Mesodermal cell (in vitro differentiated cells): ENCODE measurements around the gene RAPGEF4.

ENCODE experiments used
- H3K27ac ChIP-seq: 2 replicates; pipeline ENCODE4 v1.7.0; 2013; ENCODE audit warnings: mild to moderate bottlenecking, low read depth, low read length, moderate library complexity; ENCODE audit not compliant: severe bottlenecking
- H3K36me3 ChIP-seq: 2 replicates; pipeline ENCODE4 v1.7.1; 2013; ENCODE audit warnings: mild to moderate bottlenecking, low read length, moderate library complexity; ENCODE audit not compliant: control insufficient read depth, insufficient read depth
- H3K4me1 ChIP-seq: one replicate; pipeline ENCODE4 v1.7.1; 2013; ENCODE audit warnings: mild to moderate bottlenecking, low read length; ENCODE audit not compliant: insufficient read depth, control insufficient read depth, poor library complexity, severe bottlenecking
- H3K4me3 ChIP-seq: 2 replicates; pipeline ENCODE4 v1.7.0; 2013; ENCODE audit warnings: low read length, control low read depth, mild to moderate bottlenecking; ENCODE audit not compliant: insufficient read depth, poor library complexity, severe bottlenecking; ENCODE audit errors: extremely low read depth
- H3K9me3 ChIP-seq: 2 replicates; pipeline ENCODE4 v1.7.1; 2013; ENCODE audit warnings: mild to moderate bottlenecking, low read length, moderate library complexity; ENCODE audit not compliant: control insufficient read depth
- WGBS, 2 experiments: methylation state at CpG; one replicate each; pipeline ENCODE4 v1.1.5; 2013; ENCODE audit warnings: missing lambda C conversion rate in 2 of 2; ENCODE audit not compliant: insufficient coverage in 2 of 2; 5-methylcytosine and 5-hydroxymethylcytosine counted together

Gene RAPGEF4

GRCh38 chr2:172999641-173000386 is 264.2 kb downstream of the RAPGEF4 start:
- H3K4me1 ChIP-seq, result peaks cover 22% of the 10 kb centered on the region
- no peak overlapping the region for H3K27ac ChIP-seq
- H3K4me3 ChIP-seq, result no peak overlapping the region
- H3K9me3 ChIP-seq, result no peaks in the 10 kb centered on the region
- H3K36me3 ChIP-seq, result no peaks in the 10 kb centered on the region
- 93 to 94% methylated on average over 2 to 3 of the region's 4 CpGs for WGBS, 2 experiments

- no peak overlapping the region for H3K4me3 ChIP-seq
- no peaks in the 10 kb centered on the region for H3K9me3 ChIP-seq
- WGBS, 2 experiments, result 87 to 90% methylated on average over 2 to 3 of the region's 7 CpGs
- H3K4me1 ChIP-seq, result peaks cover 11% of the 10 kb centered on the region
- H3K36me3 ChIP-seq, result no peaks in the 10 kb centered on the region
- H3K27ac ChIP-seq, result no peak overlapping the region
Observed at GRCh38 chr2:173001664-173002604, 266.3 kb downstream of the RAPGEF4 start.

- Histone ChIP-seq H3K36me3 (no peaks in the 10 kb centered on the region), H3K9me3 (no peaks in the 10 kb centered on the region), H3K4me1 (peaks cover 11% of the 10 kb centered on the region), H3K27ac (no peak overlapping the region), H3K4me3 (no peak overlapping the region)
- 68 to 76% methylated on average over 8 to 9 of the region's 15 CpGs for WGBS, 2 experiments
Observed at GRCh38 chr2:173002751-173003541, 267.3 kb downstream of the RAPGEF4 start.

- no peaks in the 10 kb centered on the region for H3K9me3 ChIP-seq
- H3K4me1 ChIP-seq, result peaks cover 4% of the 10 kb centered on the region
- 76 to 100% methylated on average over 1 to 2 of the region's 3 CpGs for WGBS, 2 experiments
- H3K4me3 ChIP-seq, result no peak overlapping the region
- no peak overlapping the region for H3K27ac ChIP-seq
- H3K36me3 ChIP-seq, result no peaks in the 10 kb centered on the region
Observed at GRCh38 chr2:173008786-173009185, 273.1 kb downstream of the RAPGEF4 start.

GRCh38 chr2:173010233-173010632 is 274.6 kb downstream of the RAPGEF4 start:
- Histone ChIP-seq H3K36me3 (no peaks in the 10 kb centered on the region), H3K4me1 (peaks cover 4% of the 10 kb centered on the region), H3K9me3 (no peaks in the 10 kb centered on the region), H3K27ac (no peak overlapping the region), H3K4me3 (no peak overlapping the region)
- WGBS, 2 experiments, result no CpG with 5 or more reads among the region's 1 CpG

GRCh38 chr2:173016451-173016850 is 280.8 kb downstream of the RAPGEF4 start:
- Histone ChIP-seq H3K9me3 (no peaks in the 10 kb centered on the region), H3K4me1 (no peaks in the 10 kb centered on the region), H3K36me3 (no peaks in the 10 kb centered on the region), H3K4me3 (no peak overlapping the region), H3K27ac (no peak overlapping the region)
- 53 to 65% methylated on average over 2 of the region's 2 CpGs for WGBS, 2 experiments

- Histone ChIP-seq H3K36me3 (no peaks in the 10 kb centered on the region), H3K4me3 (no peak overlapping the region), H3K27ac (no peak overlapping the region), H3K9me3 (no peaks in the 10 kb centered on the region), H3K4me1 (no peaks in the 10 kb centered on the region)
- 86 to 96% methylated on average over 3 to 6 of the region's 6 CpGs for WGBS, 2 experiments
Observed at GRCh38 chr2:173017646-173018420, 282.2 kb downstream of the RAPGEF4 start.

GRCh38 chr2:173019755-173020154 is 284.1 kb downstream of the RAPGEF4 start:
- no peaks in the 10 kb centered on the region for H3K4me1 ChIP-seq
- no peak overlapping the region for H3K27ac ChIP-seq
- H3K9me3 ChIP-seq, result no peaks in the 10 kb centered on the region
- H3K4me3 ChIP-seq, result no peak overlapping the region
- H3K36me3 ChIP-seq, result no peaks in the 10 kb centered on the region

- Histone ChIP-seq H3K4me3 (no peak overlapping the region), H3K9me3 (no peaks in the 10 kb centered on the region), H3K27ac (no peak overlapping the region), H3K4me1 (no peaks in the 10 kb centered on the region), H3K36me3 (no peaks in the 10 kb centered on the region)
- WGBS, 2 experiments, result 73 to 75% methylated on average over 7 of the region's 9 CpGs
Observed at GRCh38 chr2:173021939-173022371, 286.3 kb downstream of the RAPGEF4 start.

- H3K36me3 ChIP-seq, result no peaks in the 10 kb centered on the region
- no peak overlapping the region for H3K4me3 ChIP-seq
- H3K27ac ChIP-seq, result no peak overlapping the region
- no peaks in the 10 kb centered on the region for H3K4me1 ChIP-seq
- WGBS, 2 experiments, result 73 to 74% methylated on average over 4 to 5 of the region's 5 CpGs
- no peaks in the 10 kb centered on the region for H3K9me3 ChIP-seq
Observed at GRCh38 chr2:173023718-173024117, 288.1 kb downstream of the RAPGEF4 start.
